Embryonic facial prominence (tissue), 1 donor: ENCODE measurements around the gene XAB2.

Experiments used
- DNase-seq: peaks from one replicate; pipeline ENCODE4 v3.0.0-alpha.2; 2016; ENCODE audit errors: extremely low spot score

XAB2 gene

DNA sequence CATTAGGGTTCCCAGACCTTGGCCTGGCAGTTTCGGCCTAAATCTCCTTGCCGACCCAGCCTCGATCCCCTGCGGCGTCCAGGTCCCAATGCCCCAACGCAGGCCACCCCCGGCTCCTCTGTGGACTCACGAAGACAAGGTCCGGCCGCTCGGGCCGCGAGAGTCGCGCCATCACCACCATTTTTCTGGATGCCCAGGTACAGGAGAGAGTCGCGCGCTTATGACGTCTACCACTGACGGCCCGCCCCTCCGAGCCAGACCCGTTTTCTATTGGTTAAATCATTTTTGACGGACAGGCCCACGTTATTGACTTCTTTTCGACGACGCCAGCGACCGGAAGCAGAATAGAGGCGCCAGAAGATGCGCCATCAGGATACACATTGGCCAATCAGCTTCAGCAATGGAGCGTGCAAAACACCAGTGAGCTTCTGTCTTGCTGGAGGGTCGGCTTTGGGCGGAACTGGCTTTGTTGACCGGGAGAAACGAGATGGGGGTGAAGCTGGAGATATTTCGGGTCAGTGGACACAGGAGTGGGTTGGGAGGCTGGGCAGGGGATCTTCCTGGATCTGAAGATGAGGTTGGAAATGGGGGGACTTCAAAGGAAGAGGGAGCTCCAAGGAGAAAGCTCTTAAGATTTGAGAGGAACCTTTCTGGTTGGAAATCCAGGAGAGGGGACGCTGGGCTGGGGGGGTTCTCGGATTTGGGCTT is at the start of gene XAB2, which contains the start of gene PET100:
XAB2 (minus strand) TSS at position 199 of the 708 bp plus-strand sequence; CDS start at position 181, 18 bp downstream.
PET100 (plus strand) TSS at position 447 of the 708 bp plus-strand sequence; CDS start at position 488, 41 bp downstream.
- DNase-seq, result peak; percentile 99

- DNase-seq, result no peak
Observed at GRCh38 chr19:7677669-7678311, 48.4 kb upstream of the XAB2 start.

DNA sequence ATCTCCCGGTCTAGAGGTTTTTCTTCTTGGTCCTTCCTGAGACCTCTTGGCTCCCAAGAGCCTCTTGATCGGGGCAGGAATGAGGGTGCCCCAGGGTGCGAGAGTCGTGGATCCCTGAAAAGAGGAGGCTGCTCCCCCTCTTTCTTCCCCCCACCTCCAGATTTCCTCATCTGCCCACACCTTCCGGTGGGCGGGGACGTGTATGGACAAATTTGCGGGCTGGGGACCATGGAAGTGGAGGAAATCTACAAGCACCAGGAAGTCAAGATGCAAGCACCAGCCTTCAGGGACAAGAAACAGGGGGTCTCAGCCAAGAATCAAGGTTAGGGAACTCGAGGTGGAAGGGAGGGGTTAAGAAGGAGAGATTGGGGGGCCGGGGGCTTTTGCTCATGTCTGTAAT is 47.5 kb upstream of the XAB2 start, which contains the start of gene MCEMP1:
MCEMP1 (plus strand) TSS at position 237 of the 400 bp plus-strand sequence; CDS start at position 268, 31 bp downstream.
- no peak for DNase-seq

DNA sequence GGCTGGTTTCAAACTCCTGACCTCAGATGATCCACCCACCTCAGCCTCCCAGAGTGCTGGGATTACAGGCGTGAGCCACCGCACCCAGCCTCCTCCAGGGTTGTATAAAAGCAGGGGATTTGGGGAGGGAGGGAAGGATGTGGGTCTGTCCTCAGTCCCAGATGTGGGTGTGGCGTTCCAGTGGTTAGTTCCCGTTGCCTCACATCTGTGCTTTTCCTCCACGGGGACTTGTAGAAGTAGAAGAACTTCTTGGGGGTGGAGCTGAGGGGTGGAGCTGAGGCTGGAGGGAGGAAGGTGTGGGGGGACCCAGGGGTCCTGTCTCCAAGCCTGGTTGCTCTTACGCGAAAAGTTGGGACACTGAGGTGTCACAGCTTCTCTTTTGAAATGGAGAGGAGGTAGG is 47.0 kb upstream of the XAB2 start:
- DNase-seq, result no peak

DNA sequence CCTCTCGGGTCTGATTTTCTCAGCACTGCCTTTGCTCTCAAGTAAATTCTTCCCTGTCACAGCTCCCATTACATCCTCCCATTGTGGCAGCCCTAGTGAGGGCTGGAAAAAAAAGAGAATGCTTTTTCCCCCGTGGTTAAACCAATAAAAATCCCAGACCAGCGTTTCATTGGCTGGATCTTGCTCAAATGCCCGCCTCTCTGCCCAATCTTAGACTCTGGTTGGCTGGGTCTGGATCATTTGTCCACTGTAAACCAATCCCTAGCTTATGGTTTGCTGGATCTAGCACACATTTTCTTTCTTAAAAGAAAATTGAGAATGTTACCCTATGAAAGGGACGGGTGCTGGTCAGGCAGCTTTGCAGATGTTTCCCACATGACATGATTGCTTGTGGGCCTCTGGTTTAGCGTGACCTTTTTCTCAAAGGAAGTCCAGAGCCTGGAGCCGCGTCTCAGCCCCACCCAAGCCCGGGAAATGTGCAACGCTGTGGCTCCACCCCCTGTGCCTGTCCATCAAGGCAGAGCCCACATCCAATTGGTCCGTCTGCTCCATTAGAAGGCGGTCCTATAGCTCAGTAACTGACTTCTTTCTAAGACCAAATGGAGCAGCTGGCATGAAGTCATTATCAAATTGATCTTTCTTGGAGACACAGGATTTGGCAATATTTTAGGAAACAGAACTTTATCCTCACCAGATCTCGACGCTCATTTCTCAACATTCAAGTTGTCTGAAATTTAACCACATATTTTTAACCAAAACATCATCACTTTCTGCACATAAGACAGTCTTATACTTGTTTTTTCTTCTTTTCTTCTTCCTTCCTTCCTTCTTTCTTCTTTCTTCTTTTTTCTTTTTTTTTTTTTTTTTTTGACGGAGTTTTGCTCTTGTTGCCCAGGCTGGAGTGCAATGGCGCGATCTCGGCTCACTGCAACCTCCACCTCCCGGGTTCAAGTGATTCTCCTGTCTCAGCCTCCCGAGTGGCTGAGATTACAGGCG is 45.0 kb upstream of the XAB2 start:
- no peak for DNase-seq

DNA sequence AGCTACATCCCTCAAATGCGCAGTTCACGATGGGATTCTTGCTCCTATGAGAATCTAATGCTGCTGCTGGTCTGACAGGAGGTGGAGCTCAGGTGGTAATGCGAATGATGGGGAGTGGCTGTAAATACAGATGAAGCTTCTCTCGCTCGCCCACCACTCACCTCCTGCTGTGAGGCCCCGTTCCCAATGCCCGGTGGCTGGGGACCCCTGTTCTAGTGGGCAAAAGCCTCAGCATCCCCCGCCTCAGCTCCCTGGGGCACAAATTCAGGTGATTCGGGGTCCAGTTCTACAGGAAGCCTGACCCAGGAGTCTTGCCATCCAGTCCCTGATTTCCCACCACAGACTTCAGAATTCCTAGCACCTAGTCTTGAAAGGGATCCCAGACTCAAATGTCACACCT is 43.2 kb upstream of the XAB2 start:
- no peak for DNase-seq

DNA sequence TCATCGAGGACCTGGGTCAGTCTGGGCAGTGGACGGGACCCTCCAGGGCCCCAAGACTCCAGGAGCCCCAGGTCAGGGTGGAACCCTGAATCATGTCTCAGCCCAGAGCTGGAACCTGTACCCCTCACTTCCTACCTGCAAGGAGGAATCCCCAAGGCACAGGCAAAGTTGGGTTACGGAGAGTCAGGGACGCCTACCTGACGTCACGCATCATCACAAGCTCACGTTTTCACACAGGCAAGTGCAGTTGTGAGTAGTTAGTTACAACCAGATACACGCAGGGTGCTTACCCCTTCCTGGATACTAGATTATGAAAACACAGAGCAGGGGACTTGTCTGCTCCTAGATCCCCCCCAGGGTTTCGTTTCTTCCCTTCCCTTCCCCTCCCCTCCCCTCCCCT is 41.4 kb upstream of the XAB2 start:
- no peak for DNase-seq

DNA sequence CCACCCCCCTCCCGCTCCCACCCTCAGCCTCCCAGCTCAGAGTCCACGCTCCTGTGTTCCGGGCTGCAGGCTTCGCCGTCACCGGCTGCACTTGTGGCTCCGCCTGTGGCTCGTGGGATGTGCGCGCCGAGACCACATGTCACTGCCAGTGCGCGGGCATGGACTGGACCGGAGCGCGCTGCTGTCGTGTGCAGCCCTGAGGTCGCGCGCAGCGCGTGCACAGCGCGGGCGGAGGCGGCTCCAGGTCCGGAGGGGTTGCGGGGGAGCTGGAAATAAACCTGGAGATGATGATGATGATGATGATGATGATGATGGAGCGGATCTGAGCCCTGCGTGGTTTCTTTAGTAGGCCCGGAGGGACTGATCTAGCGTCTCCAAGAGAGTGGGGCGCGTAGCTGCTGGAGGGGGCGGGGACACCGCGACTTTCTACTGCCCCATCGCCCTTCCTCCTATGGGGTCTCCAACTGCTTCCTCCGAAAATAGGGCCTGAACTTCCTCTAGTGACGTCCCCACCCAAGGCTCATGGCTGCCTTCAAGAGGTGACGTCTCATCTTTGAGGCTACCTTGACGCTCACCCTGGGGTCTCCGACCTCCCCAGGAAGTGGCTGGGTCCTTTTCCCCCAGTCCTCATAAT is 40.9 kb upstream of the XAB2 start:
- DNase-seq, result no peak

- DNase-seq, result no peak
Observed at GRCh38 chr19:7669641-7670040, 40.3 kb upstream of the XAB2 start.

- no peak for DNase-seq
Observed at GRCh38 chr19:7668842-7669241, 39.5 kb upstream of the XAB2 start, which contains the start of gene RETN. TSS of gene RETN (plus strand) at chr19:7669049. CDS start at chr19:7669327, 278 bp downstream.

GRCh38 chr19:7665076-7665475 is 35.7 kb upstream of the XAB2 start:
- peak; percentile 19 for DNase-seq

DNA sequence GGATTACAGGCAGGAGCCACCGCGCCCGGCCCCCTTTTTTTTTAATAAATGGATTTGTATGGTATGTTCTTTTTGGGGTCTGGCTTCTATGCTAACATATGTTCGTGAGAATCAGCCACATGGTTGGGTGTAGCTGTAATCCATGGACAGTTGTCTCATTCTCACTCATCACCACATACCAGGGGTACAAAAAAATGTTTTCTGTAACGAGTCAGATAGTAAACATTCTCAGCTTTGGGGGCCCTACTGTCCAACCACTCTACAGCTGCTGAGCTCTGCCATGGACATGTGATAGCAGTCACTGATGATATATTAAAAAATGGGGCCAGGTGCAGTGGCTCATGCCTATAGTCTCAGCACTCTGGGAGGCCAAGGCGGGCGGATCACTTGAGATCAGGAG is 34.4 kb upstream of the XAB2 start:
- no peak for DNase-seq

DNA sequence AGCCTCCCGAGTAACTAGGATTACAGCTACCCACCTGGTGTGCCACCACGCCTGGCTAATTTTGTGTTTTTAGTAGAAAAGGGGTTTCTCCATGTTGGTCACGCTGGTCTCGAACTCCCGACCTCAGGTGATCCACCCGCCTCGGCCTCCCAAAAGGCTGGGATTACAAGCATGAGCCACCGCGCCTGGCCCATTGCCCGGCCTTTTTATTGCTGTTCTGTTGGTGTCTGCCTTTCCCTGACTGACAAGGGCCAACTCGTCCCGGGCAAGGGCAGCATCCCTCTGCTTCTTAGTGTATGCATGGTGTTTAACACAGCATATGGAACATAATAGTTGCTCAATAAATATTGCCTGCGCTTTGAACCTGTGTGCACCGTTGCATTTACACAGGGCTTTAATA is 33.3 kb upstream of the XAB2 start:
- DNase-seq, result no peak

DNA sequence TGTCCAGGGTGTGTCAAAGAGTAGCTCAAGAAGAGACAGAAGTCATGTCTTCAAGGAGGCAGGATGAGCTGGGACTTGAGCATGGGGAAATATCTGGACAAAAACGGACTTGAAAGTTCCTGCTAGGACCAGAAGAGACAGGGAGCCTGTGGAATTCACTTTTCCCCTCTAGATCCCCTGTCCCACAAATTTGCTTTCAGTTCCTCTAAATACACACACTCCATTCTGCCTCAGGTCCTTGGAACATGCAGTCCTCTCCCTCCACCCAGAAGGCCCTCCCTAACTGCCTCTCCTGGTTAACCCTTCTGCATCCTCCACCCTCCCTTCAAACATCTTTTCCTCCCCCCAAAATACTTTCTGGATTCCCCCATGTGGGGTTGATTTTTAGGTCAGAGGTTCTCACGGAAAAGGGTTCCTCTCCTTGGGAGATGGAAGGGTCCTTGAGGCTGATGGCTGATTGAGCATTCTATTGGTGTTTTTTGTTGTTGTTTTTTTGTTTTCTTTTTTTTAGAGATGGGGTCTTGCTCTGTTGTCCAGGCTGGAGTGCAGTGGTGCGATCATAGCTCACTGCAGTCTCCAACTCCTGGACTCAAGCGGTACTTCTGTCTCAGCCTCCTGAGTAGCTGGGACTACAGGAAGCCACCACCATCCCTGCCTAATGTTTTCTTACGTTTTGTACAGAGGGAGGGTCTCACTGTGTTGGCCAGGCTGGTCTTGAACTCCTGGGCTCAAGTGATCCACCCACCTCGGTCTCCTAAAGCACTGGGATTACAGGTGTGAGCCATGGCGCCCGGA is 32.6 kb upstream of the XAB2 start:
- no peak for DNase-seq

DNA sequence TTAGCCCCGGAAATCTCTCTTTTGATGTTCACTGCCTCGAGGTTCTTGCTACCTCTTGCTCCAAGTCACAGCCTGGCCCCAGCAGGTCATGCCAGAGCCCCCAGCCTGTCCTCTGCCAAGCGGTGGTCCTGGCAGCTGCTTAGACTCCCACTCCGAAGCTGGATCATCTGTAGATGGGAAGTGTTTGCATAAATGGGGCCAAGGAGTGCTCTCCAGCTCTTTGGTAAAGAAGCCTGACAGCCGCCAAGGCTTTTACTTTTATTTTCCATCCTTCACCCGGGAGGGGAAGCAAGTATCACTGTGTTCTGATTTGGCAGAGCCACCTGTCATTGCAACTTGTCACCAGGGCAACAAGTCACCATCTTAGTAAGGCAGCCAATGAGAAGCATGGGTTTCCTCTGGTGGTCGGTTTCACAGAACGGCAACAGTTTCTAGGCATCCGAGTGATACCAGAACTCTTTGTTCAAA is 28.9 kb upstream of the XAB2 start:
- no peak for DNase-seq

GRCh38 chr19:7657131-7657751 is 27.9 kb upstream of the XAB2 start:
- no peak for DNase-seq

DNA sequence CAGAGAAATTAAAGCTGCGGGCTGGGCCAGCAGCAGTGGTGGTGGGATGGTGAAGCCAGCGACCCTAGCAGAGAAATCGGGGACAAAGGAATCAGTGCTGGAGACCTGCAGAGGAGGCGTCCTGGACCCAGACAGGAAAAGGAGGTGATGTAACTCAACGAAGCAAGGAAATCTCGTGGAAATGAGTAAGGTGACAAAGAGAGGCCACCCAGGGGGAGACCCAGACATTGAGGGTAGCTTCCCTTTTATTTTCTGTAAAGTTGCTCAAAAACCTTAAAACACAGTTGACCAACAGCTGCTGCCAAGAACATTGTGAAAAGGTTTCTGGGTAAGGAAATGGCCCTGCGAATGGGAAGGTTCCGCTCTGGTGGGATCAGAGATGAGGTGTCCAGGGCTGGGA is 26.2 kb upstream of the XAB2 start:
- no peak for DNase-seq

DNA sequence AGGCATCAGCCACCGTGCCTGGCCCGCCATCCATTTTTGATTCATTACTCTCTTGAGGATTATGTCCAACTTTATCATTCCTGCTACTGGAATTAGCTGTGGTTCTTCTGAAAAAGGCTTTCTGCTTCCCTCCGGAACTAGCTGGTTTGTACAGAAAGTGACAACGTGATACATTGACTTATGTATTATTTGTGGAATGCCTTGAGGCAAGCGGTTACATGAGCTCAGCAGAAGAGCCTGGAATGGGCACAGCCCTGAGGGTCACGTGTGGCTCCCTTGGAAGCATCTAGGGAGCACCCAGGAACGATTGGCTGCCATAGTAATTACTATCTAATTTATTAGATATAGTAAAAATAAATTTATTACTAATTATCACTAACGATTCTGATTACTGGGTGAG is 25.1 kb upstream of the XAB2 start:
- DNase-seq, result no peak

DNA sequence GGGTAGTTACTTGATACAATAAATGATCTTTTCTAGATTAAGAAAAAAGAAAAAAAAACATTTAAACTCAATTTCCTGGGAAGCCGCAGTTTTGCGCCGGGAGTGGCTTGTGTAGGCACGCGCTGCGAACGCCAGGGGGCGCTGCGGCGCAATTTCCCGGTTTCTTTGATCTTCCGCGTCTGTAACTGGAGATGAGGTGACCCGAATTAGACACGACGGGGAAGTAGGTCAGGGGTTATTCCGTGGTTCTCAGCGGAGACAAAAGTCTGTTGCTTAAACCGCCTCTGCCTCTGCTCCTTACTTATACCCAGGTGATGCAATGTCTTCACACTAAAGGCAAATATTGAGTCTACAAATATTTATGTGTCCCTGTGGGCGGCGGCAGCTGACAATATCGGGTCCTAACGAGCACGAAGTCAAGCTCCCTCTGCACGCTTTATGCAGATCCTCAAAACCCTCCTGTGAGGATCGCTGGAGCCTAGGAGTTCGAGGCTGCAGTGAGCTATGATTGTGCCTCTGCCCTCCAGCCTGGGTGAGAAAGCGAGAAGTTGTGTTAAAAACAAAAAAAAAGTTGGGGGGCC is 22.8 kb upstream of the XAB2 start:
- peak; percentile 38 for DNase-seq

- no peak for DNase-seq
Observed at GRCh38 chr19:7650148-7650547, 20.8 kb upstream of the XAB2 start.
